ENCODE results near the gene FITM2.

DNA sequence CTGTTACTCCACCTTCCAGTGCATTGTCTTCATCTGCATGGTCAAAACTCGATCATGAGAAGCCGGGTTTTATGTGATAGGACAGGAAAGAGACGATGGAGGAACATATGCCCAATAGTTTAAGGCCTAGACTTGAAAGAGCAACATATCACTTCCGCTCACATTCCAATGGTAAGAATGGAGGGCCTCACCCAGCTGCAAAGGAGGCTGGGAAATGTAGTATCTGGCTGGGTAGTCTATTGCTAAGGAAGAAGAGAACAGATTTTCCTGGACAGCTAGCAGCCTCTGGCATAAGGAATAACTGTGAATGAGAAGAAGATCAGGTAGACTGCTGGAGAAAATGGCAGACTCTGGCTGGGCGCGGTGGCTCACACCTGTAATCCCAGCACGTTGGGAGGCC is 19.2 kb downstream of the FITM2 start:
- TF ChIP-seq, protein P1, sequence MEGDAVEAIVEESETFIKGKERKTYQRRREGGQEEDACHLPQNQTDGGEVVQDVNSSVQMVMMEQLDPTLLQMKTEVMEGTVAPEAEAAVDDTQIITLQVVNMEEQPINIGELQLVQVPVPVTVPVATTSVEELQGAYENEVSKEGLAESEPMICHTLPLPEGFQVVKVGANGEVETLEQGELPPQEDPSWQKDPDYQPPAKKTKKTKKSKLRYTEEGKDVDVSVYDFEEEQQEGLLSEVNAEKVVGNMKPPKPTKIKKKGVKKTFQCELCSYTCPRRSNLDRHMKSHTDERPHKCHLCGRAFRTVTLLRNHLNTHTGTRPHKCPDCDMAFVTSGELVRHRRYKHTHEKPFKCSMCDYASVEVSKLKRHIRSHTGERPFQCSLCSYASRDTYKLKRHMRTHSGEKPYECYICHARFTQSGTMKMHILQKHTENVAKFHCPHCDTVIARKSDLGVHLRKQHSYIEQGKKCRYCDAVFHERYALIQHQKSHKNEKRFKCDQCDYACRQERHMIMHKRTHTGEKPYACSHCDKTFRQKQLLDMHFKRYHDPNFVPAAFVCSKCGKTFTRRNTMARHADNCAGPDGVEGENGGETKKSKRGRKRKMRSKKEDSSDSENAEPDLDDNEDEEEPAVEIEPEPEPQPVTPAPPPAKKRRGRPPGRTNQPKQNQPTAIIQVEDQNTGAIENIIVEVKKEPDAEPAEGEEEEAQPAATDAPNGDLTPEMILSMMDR (IDR thresholded peaks at IDR 0.05; ENCODE audit: low read depth, low read length, poor library complexity, severe bottlenecking), result no peak
- no peak for TF ChIP-seq EZH2phosphoT487 (IDR thresholded peaks at IDR 0.05; ENCODE audit: borderline replicate concordance, low read length)

Measured in DOHH2 (cell line).